ENCODE results near the gene L2HGDH.

DNA sequence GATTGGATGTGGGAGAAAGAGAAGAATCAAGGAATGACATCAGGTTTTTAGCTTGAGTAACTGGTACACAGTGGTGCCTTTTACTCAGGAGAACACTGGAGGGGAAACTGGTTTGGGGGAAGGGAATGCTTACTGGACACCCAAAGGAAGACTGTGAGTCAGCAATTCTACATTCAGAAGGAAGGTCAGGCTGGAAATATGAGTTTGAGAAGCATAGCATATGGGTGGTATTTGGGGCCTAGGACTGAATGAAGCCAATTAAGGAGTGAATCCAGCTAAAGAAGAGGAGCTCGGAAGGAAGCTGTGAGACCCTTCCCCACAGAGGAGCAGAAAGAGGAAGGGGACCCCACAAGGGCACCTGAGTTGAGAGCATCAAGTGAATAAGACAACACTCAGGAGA is 35.5 kb upstream of the L2HGDH start:
- TF ChIP-seq CTCF (IDR thresholded peaks at IDR 0.05) (no peak), POLR2A (IDR thresholded peaks at IDR 0.05) (no peak)
